ENCODE data around the gene MAP3K6.

The MAP3K6 gene

DNA sequence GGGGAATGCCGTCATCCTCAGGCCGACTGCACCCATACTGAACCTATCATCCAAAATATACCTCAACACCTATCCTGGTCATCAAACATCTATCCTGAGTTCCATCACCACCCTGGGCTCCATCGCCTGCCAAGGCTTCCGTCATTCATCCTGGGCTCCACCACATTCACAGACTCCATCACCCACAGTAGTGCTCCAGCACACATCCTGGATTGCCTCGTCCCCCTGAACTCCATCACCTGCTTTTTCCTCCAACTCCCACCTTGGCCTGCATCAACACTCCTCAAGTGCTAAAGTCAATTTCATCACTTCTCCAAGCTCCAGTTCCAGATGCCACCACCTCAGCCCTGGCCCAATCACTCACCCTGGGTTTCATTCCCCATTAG, 7.8 kb downstream of the MAP3K6 start:
- DNase-seq (ENCODE audit: low read depth) = no peak
- TF ChIP-seq, protein P1, sequence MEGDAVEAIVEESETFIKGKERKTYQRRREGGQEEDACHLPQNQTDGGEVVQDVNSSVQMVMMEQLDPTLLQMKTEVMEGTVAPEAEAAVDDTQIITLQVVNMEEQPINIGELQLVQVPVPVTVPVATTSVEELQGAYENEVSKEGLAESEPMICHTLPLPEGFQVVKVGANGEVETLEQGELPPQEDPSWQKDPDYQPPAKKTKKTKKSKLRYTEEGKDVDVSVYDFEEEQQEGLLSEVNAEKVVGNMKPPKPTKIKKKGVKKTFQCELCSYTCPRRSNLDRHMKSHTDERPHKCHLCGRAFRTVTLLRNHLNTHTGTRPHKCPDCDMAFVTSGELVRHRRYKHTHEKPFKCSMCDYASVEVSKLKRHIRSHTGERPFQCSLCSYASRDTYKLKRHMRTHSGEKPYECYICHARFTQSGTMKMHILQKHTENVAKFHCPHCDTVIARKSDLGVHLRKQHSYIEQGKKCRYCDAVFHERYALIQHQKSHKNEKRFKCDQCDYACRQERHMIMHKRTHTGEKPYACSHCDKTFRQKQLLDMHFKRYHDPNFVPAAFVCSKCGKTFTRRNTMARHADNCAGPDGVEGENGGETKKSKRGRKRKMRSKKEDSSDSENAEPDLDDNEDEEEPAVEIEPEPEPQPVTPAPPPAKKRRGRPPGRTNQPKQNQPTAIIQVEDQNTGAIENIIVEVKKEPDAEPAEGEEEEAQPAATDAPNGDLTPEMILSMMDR (IDR thresholded peaks at IDR 0.05; ENCODE audit: low read depth, low read length) = no peak
- TF ChIP-seq MYC (IDR thresholded peaks at IDR 0.05; ENCODE audit: low read depth, low read length) = no peak
- TF ChIP-seq POLR2A (IDR thresholded peaks at IDR 0.05; ENCODE audit: extremely low read depth, insufficient read length) = no peak

DNA sequence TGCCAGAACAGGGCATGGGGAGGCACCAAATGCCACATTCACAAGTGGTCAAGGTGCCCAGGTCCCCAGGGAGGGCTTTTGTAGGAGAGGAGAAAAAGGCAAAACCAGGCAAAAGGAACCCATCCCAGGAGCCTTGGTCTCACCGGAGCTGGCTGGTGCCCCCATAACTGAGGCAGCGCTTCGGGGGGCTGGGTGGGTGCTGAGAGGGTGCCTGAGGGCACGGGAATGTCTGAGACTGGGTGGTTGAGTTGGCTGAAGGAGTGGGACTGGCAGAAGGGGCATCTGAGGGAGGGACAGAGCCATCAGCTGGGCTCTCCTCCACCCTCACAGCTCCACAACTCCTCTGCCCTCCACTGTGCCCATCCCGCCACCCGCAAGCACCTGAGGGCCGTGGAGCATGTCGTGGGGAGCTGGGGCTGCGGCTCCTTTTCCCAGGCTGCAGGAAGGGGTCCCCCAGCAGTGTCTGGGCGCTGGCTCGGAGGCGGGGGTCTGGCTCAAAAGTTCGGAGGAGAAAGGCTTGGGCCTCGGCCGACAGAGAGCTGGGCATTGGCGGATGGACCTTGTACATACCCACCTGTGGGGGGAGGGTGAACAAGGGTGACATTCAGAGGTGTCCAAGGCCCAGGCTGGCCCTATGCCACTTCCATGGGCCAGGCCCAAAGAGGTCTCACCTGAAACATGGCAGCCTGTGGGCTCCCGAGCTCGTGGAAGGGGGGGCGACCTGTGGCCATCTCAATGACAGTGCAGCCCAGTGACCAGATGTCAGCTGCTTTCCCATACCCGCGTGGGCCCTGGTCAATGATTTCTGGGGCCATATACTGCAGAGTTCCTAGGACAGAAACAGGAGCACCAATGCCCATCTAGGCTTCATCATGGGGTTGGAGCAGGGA, 8.5 kb downstream of the MAP3K6 start:
- DNase-seq (ENCODE audit: low read depth) = no peak
- no peak overlapping the region for H3K4me3 ChIP-seq (ENCODE audit: low read depth, low read length)
- TF ChIP-seq, protein P1 (IDR thresholded peaks at IDR 0.05; ENCODE audit: low read depth, low read length) = no peak
- TF ChIP-seq, protein P2, sequence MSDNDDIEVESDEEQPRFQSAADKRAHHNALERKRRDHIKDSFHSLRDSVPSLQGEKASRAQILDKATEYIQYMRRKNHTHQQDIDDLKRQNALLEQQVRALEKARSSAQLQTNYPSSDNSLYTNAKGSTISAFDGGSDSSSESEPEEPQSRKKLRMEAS (IDR thresholded peaks at IDR 0.05; ENCODE audit: low read depth, low read length) = no peak
- TF ChIP-seq MYC (IDR thresholded peaks at IDR 0.05; ENCODE audit: low read depth, low read length) = no peak
- no peak for TF ChIP-seq POLR2A (IDR thresholded peaks at IDR 0.05; ENCODE audit: extremely low read depth, insufficient read length)

More for the DNA sequence above, 7.8 kb downstream of the MAP3K6 start:
- no peak overlapping the region for H3K4me3 ChIP-seq (ENCODE audit: low read depth, low read length)

DNA sequence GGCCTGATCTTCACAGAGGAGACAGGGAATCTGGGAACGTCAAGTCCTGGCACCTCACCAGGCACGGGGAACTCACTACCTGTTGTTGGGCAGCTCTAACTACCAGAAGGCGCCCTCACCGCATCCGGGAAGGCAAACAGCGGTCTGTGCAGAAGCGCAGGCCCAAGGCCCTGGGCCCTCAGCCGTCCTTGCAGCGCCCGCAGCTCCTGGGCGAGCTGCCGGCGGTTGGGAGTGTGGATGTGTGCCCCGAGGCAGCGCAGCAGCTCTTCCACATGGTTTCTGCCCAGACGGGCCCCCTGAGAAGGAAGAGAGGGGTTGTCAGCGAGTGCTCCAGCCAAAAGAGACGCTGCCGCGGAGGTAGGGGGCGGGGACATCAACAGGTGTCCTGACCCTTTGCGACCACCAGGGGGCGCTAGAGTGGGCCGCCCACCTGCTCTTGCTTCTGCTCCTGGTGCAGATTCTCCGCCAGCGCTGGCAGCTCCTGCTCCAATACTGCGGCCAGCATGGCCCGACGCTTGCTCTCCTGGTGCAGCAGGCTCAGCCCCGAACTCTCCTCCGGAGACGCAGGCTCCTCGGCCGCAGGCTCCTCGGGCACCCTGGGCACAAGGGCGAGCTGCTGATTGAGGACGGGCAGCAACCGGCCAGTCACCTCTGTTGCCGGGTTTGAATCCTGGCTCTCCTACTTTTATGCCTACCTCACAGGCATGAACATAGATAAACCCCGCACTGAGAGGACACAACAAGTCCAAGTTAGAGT, 9.3 kb downstream of the MAP3K6 start:
- peak; percentile 77 for DNase-seq (ENCODE audit: low read depth)
- no peak overlapping the region for H3K4me3 ChIP-seq (ENCODE audit: low read depth, low read length)
- TF ChIP-seq, protein P2 (IDR thresholded peaks at IDR 0.05; ENCODE audit: low read depth, low read length) = peak; percentile 81
- TF ChIP-seq POLR2A (IDR thresholded peaks at IDR 0.05; ENCODE audit: extremely low read depth, insufficient read length) = no peak
- peak; percentile 63 for TF ChIP-seq MYC (IDR thresholded peaks at IDR 0.05; ENCODE audit: low read depth, low read length)
- TF ChIP-seq, protein P1 (IDR thresholded peaks at IDR 0.05; ENCODE audit: low read depth, low read length) = peak; percentile 69

DNA sequence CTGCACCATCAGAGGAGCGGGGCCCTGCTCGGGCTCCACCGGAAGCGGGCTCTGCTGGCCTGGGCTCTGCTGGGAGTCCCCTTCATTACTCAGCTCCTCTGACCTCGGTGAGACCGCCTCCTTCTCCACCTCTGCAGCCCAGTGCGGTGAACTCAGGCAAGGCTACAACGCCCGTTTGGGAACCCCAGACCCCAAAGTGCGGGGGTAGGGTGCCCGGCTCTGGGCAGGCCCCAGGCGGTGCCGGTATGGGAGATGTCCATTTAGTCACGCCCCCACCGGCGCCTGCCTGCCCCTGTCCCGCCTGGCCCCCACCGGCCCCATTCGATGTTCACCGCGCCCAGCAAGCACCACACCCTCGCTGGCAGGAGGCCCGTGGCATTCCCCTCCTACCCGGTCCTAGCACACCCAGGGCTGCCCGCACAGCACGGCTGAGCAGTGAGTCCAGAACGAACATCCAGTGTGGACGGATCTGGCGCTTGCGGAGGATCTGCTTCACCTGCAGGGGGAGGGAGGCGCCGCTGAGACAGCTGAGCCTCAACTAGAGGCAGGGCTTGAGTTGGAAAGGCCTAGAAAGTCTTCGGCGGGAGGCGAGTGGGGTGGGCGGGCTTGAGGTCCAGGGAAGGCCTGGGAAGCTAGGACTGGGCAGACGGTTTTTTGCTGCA, 10.0 kb downstream of the MAP3K6 start:
- DNase-seq (ENCODE audit: low read depth) = no peak
- TF ChIP-seq, protein P1 (IDR thresholded peaks at IDR 0.05; ENCODE audit: low read depth, low read length) = no peak
- TF ChIP-seq, protein P2 (IDR thresholded peaks at IDR 0.05; ENCODE audit: low read depth, low read length) = no peak
- TF ChIP-seq MYC (IDR thresholded peaks at IDR 0.05; ENCODE audit: low read depth, low read length) = no peak
- TF ChIP-seq POLR2A (IDR thresholded peaks at IDR 0.05; ENCODE audit: extremely low read depth, insufficient read length) = no peak
- H3K4me3 ChIP-seq (ENCODE audit: low read depth, low read length) = no peak overlapping the region

DNA sequence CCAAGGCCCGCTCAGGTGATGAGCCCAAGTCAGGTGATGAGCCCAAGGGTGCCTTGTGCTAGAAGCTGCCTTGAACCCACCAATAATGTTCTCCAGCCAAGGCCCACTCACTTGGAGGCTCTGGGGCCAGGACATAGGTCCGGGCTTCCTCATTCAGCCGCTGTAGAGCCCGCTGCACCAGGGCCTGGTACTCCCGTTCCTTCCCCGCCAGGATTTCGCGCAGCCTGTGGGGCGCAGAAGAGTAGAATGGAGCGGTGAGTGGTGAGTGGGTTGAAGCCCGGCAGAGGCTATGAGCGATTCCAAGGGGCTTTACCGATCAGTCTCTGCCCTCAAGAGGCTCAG, 10.5 kb downstream of the MAP3K6 start:
- DNase-seq (ENCODE audit: low read depth) = no peak
- TF ChIP-seq, protein P2 (IDR thresholded peaks at IDR 0.05; ENCODE audit: low read depth, low read length) = no peak
- TF ChIP-seq MYC (IDR thresholded peaks at IDR 0.05; ENCODE audit: low read depth, low read length) (no peak), POLR2A (IDR thresholded peaks at IDR 0.05; ENCODE audit: extremely low read depth, insufficient read length) (no peak)
- TF ChIP-seq, protein P1 (IDR thresholded peaks at IDR 0.05; ENCODE audit: low read depth, low read length) = no peak

More for the DNA sequence above, 10.5 kb downstream of the MAP3K6 start:
- no peak overlapping the region for H3K4me3 ChIP-seq (ENCODE audit: low read depth, low read length)
